Osteocyte (in vitro differentiated cells): ENCODE results near the gene CDK2. TPM values are rescaled to one million over a fixed set of nuclear protein-coding genes. Genes with fewer than 3 reads are reported as not detected.

Experiments
- DNase-seq: peaks from one replicate; pipeline ENCODE4 v3.0.0; 2021; ENCODE audit warnings: mixed read lengths; ENCODE audit not compliant: unreplicated experiment; ENCODE audit errors: extremely low spot score
- H3K27ac Mint-ChIP-seq: one replicate; pipeline ENCODE4 v1.8.0; 2021; ENCODE audit warnings: mild to moderate bottlenecking, mixed read lengths; ENCODE audit not compliant: unreplicated experiment
- H3K27me3 Mint-ChIP-seq: one replicate; pipeline ENCODE4 v1.8.0; 2021; ENCODE audit warnings: mixed read lengths; ENCODE audit not compliant: unreplicated experiment
- H3K36me3 Mint-ChIP-seq: one replicate; pipeline ENCODE4 v1.8.0; 2021; ENCODE audit warnings: mixed read lengths; ENCODE audit not compliant: unreplicated experiment
- H3K4me1 Mint-ChIP-seq: one replicate; pipeline ENCODE4 v1.8.0; 2021; ENCODE audit warnings: mixed read lengths; ENCODE audit not compliant: unreplicated experiment
- H3K4me3 Mint-ChIP-seq: one replicate; pipeline ENCODE4 v1.8.0; 2021; ENCODE audit warnings: mild to moderate bottlenecking, moderate library complexity, mixed read lengths; ENCODE audit not compliant: unreplicated experiment
- H3K9me3 Mint-ChIP-seq: one replicate; pipeline ENCODE4 v1.8.0; 2021; ENCODE audit warnings: mixed read lengths; ENCODE audit not compliant: unreplicated experiment
- total RNA-seq: library from RNA; stranded (reverse); gene quantifications from 2 replicates; pipeline ENCODE4 v1.2.1, GENCODE V29; 2021
- TF ChIP-seq, protein P1 (sequence below): fragments of 200-600 bp; sonication (generic); IDR thresholded peaks from 2 replicates; pipeline ENCODE4 v1.5.0; 2021; ENCODE audit warnings: antibody characterized with exemption, mild to moderate bottlenecking, moderate library complexity

CDK2 gene
- total RNA-seq, 1 donor from 2014 or later: 29.6 TPM

DNA sequence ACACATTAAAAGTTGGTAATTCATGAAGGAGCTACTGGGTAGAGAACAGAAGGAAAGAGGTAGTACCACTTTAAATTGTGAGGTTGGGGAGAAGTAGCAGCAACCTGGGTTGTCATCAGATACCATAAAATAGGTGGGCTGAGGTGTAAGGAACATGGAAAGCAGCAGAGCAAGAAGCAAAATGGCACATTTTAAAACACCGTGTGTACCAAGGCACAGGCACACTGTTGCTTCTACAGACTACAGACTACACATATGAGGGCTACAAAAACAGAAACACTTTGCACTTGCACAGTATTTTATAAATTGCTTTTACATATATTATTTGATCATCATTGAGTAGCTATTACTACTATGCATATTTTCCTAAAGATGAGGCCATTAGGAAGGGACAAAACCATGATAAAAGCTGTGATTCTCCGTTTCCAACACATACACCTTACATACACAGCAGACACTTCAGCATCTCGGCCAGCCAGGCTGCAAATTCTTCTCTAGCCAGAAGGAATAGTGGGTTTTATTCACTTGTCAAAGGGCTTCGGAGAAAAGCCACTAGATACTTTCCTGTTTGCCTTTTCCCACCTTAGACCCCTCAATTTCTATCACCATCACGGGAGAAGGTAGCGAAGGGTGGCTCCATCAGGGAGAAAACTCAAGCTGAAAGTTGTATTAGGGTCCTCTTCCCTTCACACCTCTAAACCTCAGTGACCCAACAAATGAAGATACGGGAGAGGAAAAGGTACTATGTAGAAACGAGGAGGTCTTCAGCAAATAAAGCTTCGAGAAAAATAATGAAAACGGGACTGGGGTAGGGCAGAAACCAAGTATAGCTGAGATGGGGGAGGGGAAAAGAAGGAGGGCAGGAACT lies 40.5 kb upstream of the CDK2 start:
- TF ChIP-seq, protein P1, sequence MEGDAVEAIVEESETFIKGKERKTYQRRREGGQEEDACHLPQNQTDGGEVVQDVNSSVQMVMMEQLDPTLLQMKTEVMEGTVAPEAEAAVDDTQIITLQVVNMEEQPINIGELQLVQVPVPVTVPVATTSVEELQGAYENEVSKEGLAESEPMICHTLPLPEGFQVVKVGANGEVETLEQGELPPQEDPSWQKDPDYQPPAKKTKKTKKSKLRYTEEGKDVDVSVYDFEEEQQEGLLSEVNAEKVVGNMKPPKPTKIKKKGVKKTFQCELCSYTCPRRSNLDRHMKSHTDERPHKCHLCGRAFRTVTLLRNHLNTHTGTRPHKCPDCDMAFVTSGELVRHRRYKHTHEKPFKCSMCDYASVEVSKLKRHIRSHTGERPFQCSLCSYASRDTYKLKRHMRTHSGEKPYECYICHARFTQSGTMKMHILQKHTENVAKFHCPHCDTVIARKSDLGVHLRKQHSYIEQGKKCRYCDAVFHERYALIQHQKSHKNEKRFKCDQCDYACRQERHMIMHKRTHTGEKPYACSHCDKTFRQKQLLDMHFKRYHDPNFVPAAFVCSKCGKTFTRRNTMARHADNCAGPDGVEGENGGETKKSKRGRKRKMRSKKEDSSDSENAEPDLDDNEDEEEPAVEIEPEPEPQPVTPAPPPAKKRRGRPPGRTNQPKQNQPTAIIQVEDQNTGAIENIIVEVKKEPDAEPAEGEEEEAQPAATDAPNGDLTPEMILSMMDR: no peak
- Mint-ChIP-seq H3K36me3 (peaks cover 12% of the 10 kb centered on the region), H3K27ac (peak overlapping the region; percentile 97), H3K4me1 (peaks cover 33% of the 10 kb centered on the region), H3K27me3 (no peaks in the 10 kb centered on the region), H3K4me3 (peak overlapping the region; percentile 94), H3K9me3 (no peaks in the 10 kb centered on the region)
- DNase-seq: no peak

DNA sequence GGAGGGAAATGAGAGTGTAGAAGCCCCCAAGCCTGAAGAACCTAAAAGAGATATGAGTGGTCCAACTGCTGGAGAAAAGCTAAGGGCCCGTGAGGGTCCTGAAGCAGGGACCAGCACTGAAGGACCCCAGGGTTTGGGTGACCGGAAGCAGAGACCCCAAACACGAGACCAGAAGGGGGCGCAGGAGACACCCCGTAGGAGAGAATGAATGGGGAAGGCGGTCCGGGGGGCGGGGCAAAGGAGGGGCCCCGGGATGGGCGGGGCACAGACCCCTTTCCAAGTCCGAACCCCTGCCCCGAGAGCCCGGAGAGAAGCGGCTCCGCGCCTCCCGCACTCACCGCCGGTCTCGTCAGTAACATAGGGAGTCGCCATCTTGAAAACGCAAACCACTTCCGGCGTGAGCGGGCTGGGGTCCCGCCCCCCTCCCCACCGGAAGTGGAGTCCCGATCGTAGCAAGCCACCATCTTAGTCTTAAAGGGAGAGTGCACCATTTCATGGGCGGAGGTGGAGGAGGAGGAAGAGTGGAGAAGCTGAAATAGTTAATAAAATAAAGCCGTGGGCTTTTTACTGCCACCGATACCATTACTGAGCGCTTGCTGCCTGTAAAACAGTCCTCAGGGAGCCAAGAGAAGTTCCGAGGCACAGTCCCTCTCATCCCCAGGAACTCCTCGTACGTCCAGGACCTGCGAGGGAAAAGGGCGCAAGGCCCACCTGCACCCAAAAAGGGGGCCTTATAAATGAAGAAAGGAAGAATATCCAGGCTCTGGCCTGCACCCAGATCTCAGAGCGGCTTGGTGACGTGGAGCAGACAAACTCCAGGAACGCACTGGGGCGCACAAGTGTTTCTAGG lies 39.7 kb upstream of the CDK2 start:
- H3K9me3 Mint-ChIP-seq: no peaks in the 10 kb centered on the region

GRCh38 chr12:55927588-55928502 lies 38.8 kb upstream of the CDK2 start, which contains the start of gene PYM1:
Gene PYM1 (minus strand): TSS chr12:55927894. CDS start chr12:55927761, 133 bp downstream.
- TF ChIP-seq, protein P1: no peak

More for the DNA sequence above, 39.7 kb upstream of the CDK2 start:
- Mint-ChIP-seq H3K27me3 (no peaks in the 10 kb centered on the region), H3K36me3 (peaks cover 11% of the 10 kb centered on the region), H3K4me1 (peaks cover 38% of the 10 kb centered on the region), H3K27ac (peak overlapping the region; percentile 97), H3K4me3 (peak overlapping the region; percentile 94)
- TF ChIP-seq, protein P1: peak; percentile 89
- peak; percentile 94 for DNase-seq

GRCh38 chr12:55929306-55929791 lies 37.3 kb upstream of the CDK2 start:
- TF ChIP-seq, protein P1: no peak
- Mint-ChIP-seq H3K4me3 (peak overlapping the region; percentile 41), H3K9me3 (no peaks in the 10 kb centered on the region), H3K27ac (peak overlapping the region; percentile 3), H3K36me3 (peaks cover 4% of the 10 kb centered on the region), H3K4me1 (peaks cover 58% of the 10 kb centered on the region), H3K27me3 (no peaks in the 10 kb centered on the region)
- DNase-seq: no peak

More at GRCh38 chr12:55927588-55928502, 38.8 kb upstream of the CDK2 start, which contains the start of gene PYM1:
- H3K27ac Mint-ChIP-seq: peak within 1 kb of the TSS; percentile 97
- peaks cover 44% of the 10 kb centered on the region for H3K4me1 Mint-ChIP-seq
- peak; percentile 85 for DNase-seq
- H3K9me3 Mint-ChIP-seq: no peaks in the 10 kb centered on the region
- no peaks in the 10 kb centered on the region for H3K27me3 Mint-ChIP-seq
- peaks cover 4% of the 10 kb centered on the region for H3K36me3 Mint-ChIP-seq
- peak within 1 kb of the TSS; percentile 94 for H3K4me3 Mint-ChIP-seq
